Effector memory CD8-positive, alpha-beta T cell (primary cell): ENCODE data around the gene TLE6.
A peak's percentile ranks its signal among the peaks of the same experiment; 100 is the strongest.
"Not testable (repeated sequence)": the region's sequence is repeated elsewhere in the genome, so short reads cannot be mapped to it uniquely, and the experiment has no call there.

Experiments used
- ATAC-seq: fragments of 150-1000 bp; cut with Tn5 transposase; replicated peaks from 2 replicates; pipeline ENCODE4 v1.10.0; 2021; ENCODE audit warnings: mild to moderate bottlenecking, moderate library complexity
- DNase-seq, 3 experiments: peaks; one replicate each; pipeline ENCODE4 v3.0.0; 2021
- H3K27ac Mint-ChIP-seq, 2 donors: one replicate each; pipeline ENCODE4 v1.8.0; 2022; ENCODE audit warnings: mild to moderate bottlenecking in 2 of 2, mixed read lengths in 2 of 2, moderate library complexity in 2 of 2
- H3K27me3 Mint-ChIP-seq, 2 donors: one replicate each; pipeline ENCODE4 v1.8.0; 2022; ENCODE audit warnings: mixed read lengths in 2 of 2
- H3K36me3 Mint-ChIP-seq: one replicate; pipeline ENCODE4 v1.8.0; 2022; ENCODE audit warnings: mild to moderate bottlenecking, moderate library complexity, mixed read lengths; ENCODE audit not compliant: insufficient read depth
- H3K4me1 Mint-ChIP-seq, 2 donors: one replicate each; pipeline ENCODE4 v1.8.0; 2022; ENCODE audit warnings: low read depth in 2 of 2, mixed read lengths in 2 of 2
- H3K4me3 Mint-ChIP-seq, 2 donors: one replicate each; pipeline ENCODE4 v1.8.0; 2022; ENCODE audit warnings: mild to moderate bottlenecking in 2 of 2, mixed read lengths in 2 of 2, moderate library complexity in 2 of 2
- H3K9me3 Mint-ChIP-seq, 2 donors: one replicate each; pipeline ENCODE4 v1.8.0; 2022; ENCODE audit warnings: mixed read lengths in 2 of 2

Gene TLE6

DNA sequence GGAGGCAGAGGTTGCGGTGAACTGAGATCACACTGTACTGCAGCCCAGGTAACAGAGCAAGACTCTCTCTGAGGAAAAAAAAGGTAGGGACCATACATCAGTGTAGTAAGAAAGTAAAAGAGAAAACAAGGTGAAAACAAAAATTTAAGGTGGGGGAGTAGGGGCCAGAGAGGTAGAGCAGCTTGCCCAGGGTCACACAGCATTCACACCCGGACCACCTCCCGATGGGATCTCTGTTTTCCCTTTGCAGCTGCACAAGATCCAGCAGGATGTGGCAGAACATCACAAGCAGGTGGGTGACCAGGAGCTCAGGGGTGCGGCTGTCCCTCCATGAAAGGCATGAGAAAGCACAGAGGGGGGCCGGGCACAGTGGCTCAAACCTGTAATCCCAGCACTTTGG is 4.5 kb downstream of the TLE6 start:
- DNase-seq (no peak), ATAC-seq (no peak)
- Mint-ChIP-seq H3K4me3 (no peak overlapping the region), H3K9me3 (no peaks in the 10 kb centered on the region), H3K4me1 (peaks cover 7% of the 10 kb centered on the region in 2 donors), H3K36me3 (peaks cover 5% of the 10 kb centered on the region), H3K27ac (no peak overlapping the region), H3K27me3 (peaks cover 18 to 30% of the 10 kb centered on the region in 2 donors)

DNA sequence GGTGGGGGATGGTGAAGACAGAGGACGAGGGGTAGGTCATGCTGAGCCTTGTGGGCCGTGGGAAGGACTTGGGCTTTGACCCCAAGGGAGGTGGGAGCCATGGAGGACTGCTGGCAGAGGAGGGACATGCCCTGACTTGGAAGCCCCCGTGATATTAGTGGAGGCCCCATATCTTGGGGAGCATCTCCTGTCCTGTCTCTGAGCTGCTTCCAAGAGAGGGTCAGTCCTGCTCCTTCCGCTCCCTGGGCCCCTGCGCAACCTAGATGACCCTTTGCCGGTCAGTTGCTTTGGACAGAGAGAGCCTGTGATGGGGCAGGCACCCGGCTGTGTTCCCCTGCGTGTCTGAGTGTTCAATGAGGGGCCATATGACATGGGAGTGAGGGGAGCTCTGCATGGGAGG is 5.2 kb downstream of the TLE6 start:
- Mint-ChIP-seq H3K36me3 (no peaks in the 10 kb centered on the region), H3K27me3 (peaks cover 18 to 36% of the 10 kb centered on the region in 2 donors), H3K9me3 (no peaks in the 10 kb centered on the region), H3K27ac (no peak overlapping the region), H3K4me1 (peaks cover 3 to 4% of the 10 kb centered on the region in 2 donors), H3K4me3 (no peak overlapping the region)
- DNase-seq (no peak), ATAC-seq (no peak)

DNA sequence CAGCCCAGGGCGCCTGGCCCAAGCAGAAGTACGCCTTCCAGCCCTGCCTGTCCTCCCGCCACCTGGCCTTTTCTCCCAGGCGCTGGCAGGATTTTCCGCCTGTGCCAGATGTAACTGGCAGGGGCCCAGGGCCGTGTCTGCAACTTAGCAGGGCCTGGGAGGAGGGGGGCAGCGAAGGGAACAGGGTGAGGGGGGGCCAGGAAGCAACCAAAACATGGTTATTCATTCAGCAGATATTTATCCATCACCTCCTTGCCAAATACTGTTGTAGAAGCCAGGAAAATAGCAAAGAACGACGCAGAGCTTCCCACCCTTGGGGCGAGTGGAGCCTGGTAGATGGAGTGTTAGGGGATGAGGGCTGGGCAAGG is 5.6 kb downstream of the TLE6 start:
- no peak for ATAC-seq
- peaks cover 0 to 4% of the 10 kb centered on the region in 2 donors for H3K4me1 Mint-ChIP-seq
- no peak overlapping the region for H3K4me3 Mint-ChIP-seq
- no peak overlapping the region for H3K27ac Mint-ChIP-seq
- no peaks in the 10 kb centered on the region for H3K9me3 Mint-ChIP-seq
- DNase-seq: no peak
- no peaks in the 10 kb centered on the region for H3K36me3 Mint-ChIP-seq
- H3K27me3 Mint-ChIP-seq: peaks cover 18 to 36% of the 10 kb centered on the region in 2 donors

DNA sequence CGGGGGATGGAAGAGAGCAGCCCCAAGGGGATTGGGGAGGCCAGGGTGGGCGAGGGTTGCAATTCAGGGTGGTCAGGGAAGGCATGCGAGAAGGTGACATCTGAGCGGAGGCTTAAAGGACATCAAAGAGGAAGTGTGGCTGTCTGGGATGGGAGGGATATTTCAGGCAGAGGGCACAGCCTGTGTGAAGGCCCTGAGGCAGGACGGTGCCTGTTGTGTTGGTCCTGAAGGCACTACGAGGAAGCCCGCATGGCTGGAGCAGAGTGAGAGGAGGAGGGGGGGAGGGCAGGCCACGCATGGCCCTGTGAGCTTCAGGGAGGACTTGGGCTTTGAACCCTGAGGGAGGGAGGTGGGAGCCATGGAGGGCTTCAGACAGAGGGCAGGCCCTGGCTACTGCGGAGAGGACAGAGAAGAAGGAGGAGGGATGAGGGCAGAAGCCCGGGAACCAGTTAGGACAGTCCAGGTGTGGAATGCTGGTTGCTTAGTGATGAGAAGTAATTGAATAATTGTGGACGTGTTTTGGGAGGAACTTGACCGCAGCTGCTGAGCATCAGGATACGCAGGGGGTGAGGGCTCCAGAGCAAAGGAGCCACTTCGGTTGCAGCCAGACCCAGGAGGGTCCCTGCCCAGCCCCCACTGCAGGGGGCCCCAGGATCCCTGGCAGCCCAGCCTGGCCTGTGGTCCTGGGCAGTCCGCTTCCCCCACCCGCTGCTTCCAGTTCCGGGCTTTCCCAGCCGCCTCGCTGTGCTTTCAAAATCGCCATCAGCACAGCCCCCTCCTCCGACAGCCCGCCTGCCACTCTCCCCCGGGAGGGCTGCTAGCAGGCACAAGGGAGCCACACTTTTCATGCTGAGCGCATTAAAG is 6.2 kb downstream of the TLE6 start:
- Mint-ChIP-seq H3K27ac (no peak overlapping the region), H3K4me1 (peaks cover 0 to 4% of the 10 kb centered on the region in 2 donors), H3K9me3 (no peaks in the 10 kb centered on the region), H3K36me3 (no peaks in the 10 kb centered on the region), H3K27me3 (peaks cover 22 to 41% of the 10 kb centered on the region in 2 donors), H3K4me3 (no peak overlapping the region)
- ATAC-seq: no peak
- no peak for DNase-seq

DNA sequence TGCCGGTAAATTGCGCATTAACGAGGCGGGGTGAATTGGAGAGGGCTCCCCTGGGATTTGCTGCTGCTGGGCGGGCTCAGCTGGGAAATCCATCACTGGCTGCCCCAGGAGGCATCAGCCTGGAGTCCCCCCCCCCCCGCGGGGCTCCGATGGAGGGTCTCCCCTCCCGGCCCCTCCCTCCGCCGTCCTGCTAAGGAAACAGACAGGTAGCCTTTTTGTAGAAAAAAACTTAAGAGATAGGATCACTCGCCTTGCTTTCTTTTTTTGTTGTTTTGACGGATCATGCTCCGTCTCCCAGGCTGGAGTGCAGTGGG is 6.8 kb downstream of the TLE6 start:
- H3K36me3 Mint-ChIP-seq: no peaks in the 10 kb centered on the region
- peaks cover 0 to 4% of the 10 kb centered on the region in 2 donors for H3K4me1 Mint-ChIP-seq
- H3K9me3 Mint-ChIP-seq: no peaks in the 10 kb centered on the region
- no peak overlapping the region for H3K27ac Mint-ChIP-seq
- no peak for ATAC-seq
- H3K4me3 Mint-ChIP-seq: no peak overlapping the region
- H3K27me3 Mint-ChIP-seq: peaks cover 24 to 47% of the 10 kb centered on the region in 2 donors
- DNase-seq: no peak

DNA sequence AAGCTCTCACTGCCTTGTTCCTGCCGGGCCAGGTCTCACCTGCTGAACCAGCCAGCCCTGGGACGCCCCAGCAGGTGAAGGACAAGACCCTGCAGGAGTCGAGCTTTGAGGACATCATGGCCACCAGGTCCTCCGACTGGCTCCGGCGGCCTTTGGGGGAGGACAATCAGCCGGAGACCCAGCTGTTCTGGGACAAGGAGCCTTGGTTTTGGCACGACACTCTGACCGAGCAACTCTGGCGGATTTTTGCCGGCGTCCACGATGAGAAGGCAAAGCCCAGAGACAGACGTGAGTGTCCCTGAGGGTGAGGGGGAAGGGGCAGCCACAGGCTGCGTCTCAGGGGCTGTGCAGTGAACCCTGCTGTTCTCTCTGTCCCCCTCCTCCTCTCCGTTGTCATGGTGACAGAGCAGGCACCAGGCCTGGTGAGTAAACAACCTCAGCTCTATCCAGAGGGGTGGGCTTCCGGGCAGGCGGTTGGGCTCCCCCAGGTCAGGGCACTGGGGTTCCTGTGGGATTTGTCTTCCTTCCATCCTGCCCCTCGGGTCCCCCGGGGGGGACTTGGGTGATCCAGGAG is 9.7 kb downstream of the TLE6 start:
- ATAC-seq (no peak), DNase-seq (no peak)
- no peaks in the 10 kb centered on the region for H3K9me3 Mint-ChIP-seq
- H3K4me3 Mint-ChIP-seq: no peak overlapping the region
- H3K4me1 Mint-ChIP-seq: peaks cover 0 to 4% of the 10 kb centered on the region in 2 donors
- no peak overlapping the region for H3K27ac Mint-ChIP-seq
- no peaks in the 10 kb centered on the region for H3K36me3 Mint-ChIP-seq
- H3K27me3 Mint-ChIP-seq: peaks cover 15 to 43% of the 10 kb centered on the region in 2 donors

DNA sequence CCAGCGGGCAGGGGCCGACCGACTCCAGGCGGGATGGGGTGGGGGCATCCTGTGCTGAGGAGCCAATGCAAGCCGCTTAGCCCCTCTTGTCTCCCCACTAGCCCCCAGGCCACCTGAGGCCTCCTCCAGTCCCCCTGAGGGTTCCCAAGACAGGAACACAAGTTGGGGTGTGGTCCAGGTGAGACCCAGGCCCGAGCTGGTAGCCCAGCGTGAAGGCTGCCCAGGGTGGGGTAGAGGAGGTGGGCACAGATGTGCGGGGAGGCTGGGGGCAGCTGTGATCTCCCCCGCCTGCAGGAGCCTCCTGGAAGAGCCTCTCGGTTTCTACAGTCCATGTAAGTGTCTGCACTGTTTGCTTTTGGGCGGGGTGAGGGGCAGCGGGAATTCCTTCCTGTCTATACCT is 10.4 kb downstream of the TLE6 start:
- Mint-ChIP-seq H3K4me1 (peaks cover 0 to 4% of the 10 kb centered on the region in 2 donors), H3K27ac (no peak overlapping the region), H3K4me3 (no peak overlapping the region), H3K9me3 (no peaks in the 10 kb centered on the region), H3K36me3 (no peaks in the 10 kb centered on the region), H3K27me3 (peaks cover 14 to 37% of the 10 kb centered on the region in 2 donors)
- no peak for DNase-seq
- ATAC-seq: no peak

DNA sequence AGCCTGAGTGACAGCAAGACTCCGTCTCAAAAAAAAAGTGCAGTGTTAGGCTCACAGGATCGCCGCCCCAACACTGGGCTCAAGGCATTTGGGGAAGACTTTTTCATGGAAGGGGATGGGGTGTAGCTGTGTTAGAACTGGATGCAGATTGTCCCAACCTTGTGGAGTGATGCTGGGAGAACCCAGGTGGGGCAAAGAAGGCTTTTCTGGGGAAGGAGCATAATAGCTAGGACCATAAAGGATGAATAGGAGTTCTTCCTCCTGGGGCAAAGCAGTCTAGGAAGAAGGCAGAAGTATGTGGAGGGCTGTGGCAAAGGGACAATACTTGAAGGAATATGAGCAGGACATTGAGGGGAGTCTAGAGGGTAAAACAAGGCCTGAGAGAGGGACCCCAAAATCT is 11.2 kb downstream of the TLE6 start:
- Mint-ChIP-seq H3K36me3 (no peaks in the 10 kb centered on the region), H3K27ac (peak overlapping the region in 1 of 2 donors; percentile 16), H3K27me3 (peaks cover 6 to 34% of the 10 kb centered on the region in 2 donors), H3K4me1 (no peaks in the 10 kb centered on the region), H3K9me3 (no peaks in the 10 kb centered on the region), H3K4me3 (no peak overlapping the region)
- ATAC-seq (no peak), DNase-seq (no peak)

DNA sequence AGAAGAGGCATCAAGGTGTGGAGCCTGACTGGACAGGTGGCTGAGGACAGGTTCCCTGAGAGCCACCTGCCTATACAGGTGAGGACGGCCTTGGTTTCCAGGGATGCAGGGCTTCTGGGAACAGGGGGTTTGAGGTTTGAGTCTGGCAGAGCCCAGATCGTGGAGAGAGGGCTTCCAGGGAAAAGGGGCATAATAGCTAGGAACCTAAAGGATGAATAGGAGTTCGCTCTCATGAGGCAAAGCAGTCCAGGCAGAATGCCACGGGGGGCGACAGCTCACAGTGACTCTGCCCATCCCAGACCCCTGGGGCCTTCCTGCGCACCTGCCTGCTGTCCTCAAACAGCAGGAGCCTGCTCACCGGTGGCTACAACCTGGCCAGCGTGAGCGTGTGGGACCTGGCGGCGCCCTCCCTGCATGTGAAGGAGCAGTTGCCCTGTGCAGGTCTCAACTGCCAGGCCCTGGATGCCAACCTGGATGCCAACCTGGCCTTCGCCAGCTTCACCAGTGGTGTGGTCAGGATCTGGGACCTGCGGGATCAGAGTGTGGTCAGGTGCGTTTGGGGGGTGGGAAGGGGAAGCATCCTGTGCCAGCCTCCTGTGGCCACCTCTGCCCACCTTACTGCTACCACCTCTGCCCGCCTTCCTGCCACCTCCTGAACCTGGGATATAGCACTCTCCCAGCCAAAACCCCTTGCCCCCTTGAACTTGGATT is 12.0 kb downstream of the TLE6 start:
- H3K27me3 Mint-ChIP-seq: peaks cover 6 to 32% of the 10 kb centered on the region in 2 donors
- no peak overlapping the region for H3K27ac Mint-ChIP-seq
- H3K4me3 Mint-ChIP-seq: no peak overlapping the region
- DNase-seq (no peak), ATAC-seq (no peak)
- H3K4me1 Mint-ChIP-seq: no peaks in the 10 kb centered on the region
- no peaks in the 10 kb centered on the region for H3K36me3 Mint-ChIP-seq
- H3K9me3 Mint-ChIP-seq: no peaks in the 10 kb centered on the region

DNA sequence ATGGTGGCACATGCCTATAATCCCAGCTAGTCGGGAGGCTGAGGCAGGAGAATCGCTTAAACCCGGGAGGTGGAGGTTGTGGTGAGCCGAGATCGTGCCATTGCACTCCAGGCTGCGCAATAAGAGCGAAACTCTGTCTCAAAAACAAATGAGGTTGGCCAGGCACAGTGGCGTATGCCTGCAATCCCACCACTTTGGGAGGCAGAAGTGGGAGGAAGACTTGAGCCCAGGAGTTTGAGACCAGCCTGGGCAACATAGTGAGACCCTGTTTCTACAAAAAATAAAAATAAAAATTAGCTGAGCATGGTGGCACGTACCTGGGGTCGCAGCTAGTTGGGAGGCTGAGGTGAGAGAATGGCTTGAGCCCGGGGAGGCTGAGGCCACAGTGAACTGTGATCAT is 15.0 kb downstream of the TLE6 start:
- ATAC-seq, H3K4me3 Mint-ChIP-seq, H3K27ac Mint-ChIP-seq, H3K36me3 Mint-ChIP-seq, H3K9me3 Mint-ChIP-seq, DNase-seq, H3K4me1 Mint-ChIP-seq: not testable (repeated sequence)
- H3K27me3 Mint-ChIP-seq: peaks cover 6 to 23% of the 10 kb centered on the region in 2 donors

DNA sequence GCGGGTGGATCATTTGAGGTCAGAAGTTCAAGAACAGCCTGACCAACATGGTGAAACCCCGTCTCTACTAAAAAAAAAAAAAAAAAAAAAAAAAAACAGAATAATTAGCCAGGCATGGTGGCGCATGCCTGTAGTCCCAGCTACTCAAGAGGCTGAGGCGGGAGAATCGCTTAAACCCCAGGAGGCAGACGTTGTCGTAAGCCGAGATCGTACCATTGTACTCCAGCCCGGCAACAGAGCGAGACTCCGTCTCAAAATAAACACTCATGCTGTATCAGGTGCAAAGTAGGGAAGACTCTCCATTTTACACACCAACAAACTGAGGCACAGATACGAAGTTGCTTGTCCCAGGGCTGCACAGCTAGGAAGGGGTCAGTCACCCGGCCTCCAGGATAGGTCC is 15.6 kb downstream of the TLE6 start:
- H3K4me1 Mint-ChIP-seq: no peaks in the 10 kb centered on the region
- H3K27ac Mint-ChIP-seq: no peak overlapping the region
- peaks cover 6 to 21% of the 10 kb centered on the region in 2 donors for H3K27me3 Mint-ChIP-seq
- H3K36me3 Mint-ChIP-seq: peaks cover 3% of the 10 kb centered on the region
- DNase-seq (no peak), ATAC-seq (no peak)
- no peaks in the 10 kb centered on the region for H3K9me3 Mint-ChIP-seq
- H3K4me3 Mint-ChIP-seq: no peak overlapping the region

DNA sequence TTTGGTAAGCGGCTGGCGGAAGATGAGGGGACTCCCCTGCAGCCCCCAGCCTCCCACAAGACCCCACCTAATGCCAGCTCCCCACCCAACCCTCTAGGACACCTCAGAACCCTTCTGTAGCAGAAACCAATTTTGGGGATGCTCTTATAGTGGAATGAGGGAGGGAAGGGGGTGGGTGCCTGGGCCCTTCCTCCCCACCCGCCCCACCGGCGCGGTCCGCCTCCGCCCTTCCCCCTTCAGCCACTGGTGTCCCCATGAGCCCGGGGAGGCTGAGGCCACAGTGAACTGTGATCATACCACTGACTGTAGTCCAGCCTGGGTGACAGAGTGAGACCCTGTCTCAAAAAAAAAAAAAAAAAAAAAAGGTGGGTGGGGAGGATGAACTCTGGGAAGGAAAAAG is 16.2 kb downstream of the TLE6 start:
- no peak overlapping the region for H3K4me3 Mint-ChIP-seq

DNA sequence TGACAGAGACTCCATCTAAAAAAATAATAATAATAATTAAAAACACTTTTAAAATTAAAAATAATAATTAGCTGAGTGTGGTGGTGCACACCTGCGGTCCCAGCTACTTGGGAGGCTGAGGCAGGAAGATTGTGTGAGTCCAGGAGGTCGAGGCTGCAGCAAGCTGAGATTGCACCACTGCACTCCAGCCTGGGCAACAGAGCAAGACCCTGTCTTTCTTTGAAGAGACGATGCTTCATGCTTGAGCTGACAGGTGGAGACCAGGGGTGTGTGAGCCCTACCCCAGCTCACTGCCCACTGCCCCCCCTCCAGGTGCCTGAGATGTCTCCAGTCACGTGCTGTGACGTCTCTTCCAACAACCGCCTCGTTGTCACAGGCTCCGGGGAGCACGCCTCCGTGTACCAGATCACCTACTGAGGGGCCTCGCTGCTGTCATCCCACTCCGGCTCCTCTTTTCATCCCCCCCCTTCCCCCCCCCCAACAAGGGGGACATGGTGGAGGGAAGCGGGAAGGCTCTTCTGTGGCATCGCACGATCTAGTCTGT is 17.3 kb downstream of the TLE6 start:
- peaks cover 3% of the 10 kb centered on the region for H3K36me3 Mint-ChIP-seq
- no peak overlapping the region for H3K27ac Mint-ChIP-seq
- ATAC-seq (no peak), DNase-seq (no peak)
- no peak overlapping the region for H3K4me3 Mint-ChIP-seq
- H3K27me3 Mint-ChIP-seq: peaks cover 0 to 6% of the 10 kb centered on the region in 2 donors
- no peaks in the 10 kb centered on the region for H3K4me1 Mint-ChIP-seq
- no peaks in the 10 kb centered on the region for H3K9me3 Mint-ChIP-seq

More for the DNA sequence above, 16.2 kb downstream of the TLE6 start:
- Mint-ChIP-seq H3K27ac (no peak overlapping the region), H3K27me3 (peaks cover 1 to 16% of the 10 kb centered on the region in 2 donors), H3K9me3 (no peaks in the 10 kb centered on the region), H3K36me3 (peaks cover 3% of the 10 kb centered on the region), H3K4me1 (no peaks in the 10 kb centered on the region)
- DNase-seq (no peak), ATAC-seq (no peak)
